Stimulated activated CD4-positive, alpha-beta T cell treated with anti-CD3 and anti-CD28 coated beads, Interleukin-4, amount 100 ng/mL, for 4 hours (primary cell): ENCODE data around the gene CENPF.

Experiments used
- DNase-seq, 2 experiments: peaks; one replicate each; pipeline ENCODE4 v3.0.0-alpha.2; 2020

Gene CENPF

GRCh38 chr1:214621236-214621635 lies 18.2 kb downstream of the CENPF start:
- DNase-seq = no peak

GRCh38 chr1:214623430-214623829 lies 20.4 kb downstream of the CENPF start:
- no peak for DNase-seq

GRCh38 chr1:214632091-214632490 lies 29.1 kb downstream of the CENPF start:
- peak in 1 of 2 experiments; percentile 28 for DNase-seq

- DNase-seq = no peak
These were observed 30.7 kb downstream of the CENPF start for GRCh38 chr1:214633686-214634085.

- no peak for DNase-seq
These were observed 31.3 kb downstream of the CENPF start for GRCh38 chr1:214634267-214634666.

- DNase-seq = no peak
These were observed 32.1 kb downstream of the CENPF start for GRCh38 chr1:214635086-214635485.

- no peak for DNase-seq
These were observed 32.5 kb downstream of the CENPF start for GRCh38 chr1:214635506-214635905.

GRCh38 chr1:214636436-214636835 lies 33.4 kb downstream of the CENPF start:
- no peak for DNase-seq

- DNase-seq = no peak
These were observed 34.1 kb downstream of the CENPF start for GRCh38 chr1:214637125-214637524.

GRCh38 chr1:214637722-214638458 lies 34.9 kb downstream of the CENPF start:
- no peak for DNase-seq

GRCh38 chr1:214638459-214638807 lies 35.4 kb downstream of the CENPF start:
- no peak for DNase-seq

GRCh38 chr1:214638997-214639396 lies 36.0 kb downstream of the CENPF start:
- no peak for DNase-seq

GRCh38 chr1:214640431-214641213 lies 37.6 kb downstream of the CENPF start:
- no peak for DNase-seq

GRCh38 chr1:214641214-214641895 lies 38.4 kb downstream of the CENPF start:
- DNase-seq = no peak

- no peak for DNase-seq
These were observed 40.0 kb downstream of the CENPF start for GRCh38 chr1:214643030-214643429.

- DNase-seq = no peak
These were observed 42.7 kb downstream of the CENPF start for GRCh38 chr1:214645712-214646111.

- DNase-seq = no peak
These were observed 45.8 kb downstream of the CENPF start for GRCh38 chr1:214648801-214649200.

GRCh38 chr1:214649607-214650006 lies 46.6 kb downstream of the CENPF start:
- DNase-seq = no peak

GRCh38 chr1:214650664-214651063 lies 47.7 kb downstream of the CENPF start:
- no peak for DNase-seq

GRCh38 chr1:214657299-214657698 lies 54.3 kb downstream of the CENPF start:
- no peak for DNase-seq

GRCh38 chr1:214658175-214658574 lies 55.2 kb downstream of the CENPF start:
- no peak for DNase-seq

- no peak for DNase-seq
These were observed 55.8 kb downstream of the CENPF start for GRCh38 chr1:214658785-214659184.

GRCh38 chr1:214660190-214660589 lies 57.2 kb downstream of the CENPF start:
- no peak for DNase-seq

- no peak for DNase-seq
These were observed 57.9 kb downstream of the CENPF start for GRCh38 chr1:214660900-214661299.
